ENCODE data around the gene ZNF165.

GRCh38 chr6:28078836-28079235 is 1.5 kb upstream of the ZNF165 start:
- TF ChIP-seq GATA2 (IDR thresholded peaks at IDR 0.05; ENCODE audit: low read depth, low read length) (no peak), GATA3 (IDR thresholded peaks at IDR 0.05; ENCODE audit: low read depth, low read length) (no peak)

Measured in SH-SY5Y (cell line).